CD4-positive, alpha-beta T cell (primary cell): ENCODE results near the gene FKBP4. TPM values are rescaled to one million over a fixed set of nuclear protein-coding genes. Genes with fewer than 3 reads are reported as not detected.

Experiments
- ATAC-seq: fragments of 200-7000 bp; cut with Tn5 transposase; one replicate; pipeline ENCODE4 v1.10.0; 2022; ENCODE audit warnings: mild to moderate bottlenecking; ENCODE audit not compliant: poor library complexity
- CTCF ChIA-PET: fragments of 350-600 bp; sonication (Branson Sonifier 250); formaldehyde crosslinking; loops from one replicate; lab custom pipeline; 2021; ENCODE audit warnings: antibody characterized with exemption, inconsistent platforms; lab: Charles Lee
- POLR2A ChIA-PET: fragments of 350-600 bp; sonication (Branson Sonifier 250); formaldehyde crosslinking; loops from one replicate; lab custom pipeline; 2021; ENCODE audit warnings: antibody characterized with exemption, inconsistent platforms; lab: Charles Lee
- DNase-seq, 14 experiments: peaks; one replicate each; pipeline ENCODE4 v3.0.0-alpha.2; 2013 to 2020; ENCODE audit warnings: mixed read lengths in 2 of 14
- H3K27ac ChIP-seq, 2 donors: one replicate each; pipeline versions ENCODE4 v1.5.1 to v1.7.0; 2013; ENCODE audit warnings: low read length in 2 of 2, low read depth in 1 of 2, mild to moderate bottlenecking in 1 of 2
- H3K27me3 ChIP-seq, 2 experiments: 1 replicate in 1 of 2; 2 replicates in 1 of 2; pipeline versions ENCODE4 v1.6.1 to v1.7.0; 2013; ENCODE audit warnings: low read length in 2 of 2, control low read depth in 1 of 2, mild to moderate bottlenecking in 1 of 2, moderate library complexity in 1 of 2; ENCODE audit not compliant: insufficient read depth in 2 of 2, control insufficient read depth in 1 of 2
- H3K36me3 ChIP-seq: one replicate; pipeline ENCODE4 v1.6.1; 2013; ENCODE audit warnings: low read length, control low read depth; ENCODE audit not compliant: insufficient read depth
- H3K4me1 ChIP-seq: one replicate; pipeline ENCODE4 v1.6.1; 2013; ENCODE audit warnings: low read length, control low read depth; ENCODE audit not compliant: insufficient read depth
- H3K4me3 ChIP-seq: one replicate; pipeline ENCODE4 v1.5.1; 2013; ENCODE audit warnings: mild to moderate bottlenecking, low read length, moderate library complexity
- H3K9me3 ChIP-seq, 2 experiments: 1 replicate in 1 of 2; 2 replicates in 1 of 2; pipeline versions ENCODE4 v1.6.1 to v1.7.0; 2013; ENCODE audit warnings: low read length in 2 of 2, mild to moderate bottlenecking in 2 of 2, control low read depth in 1 of 2, moderate library complexity in 1 of 2; ENCODE audit not compliant: control insufficient read depth in 1 of 2, insufficient read depth in 1 of 2
- H3K27ac Mint-ChIP-seq: one replicate; pipeline ENCODE4 v1.8.0; 2020; ENCODE audit warnings: mixed read lengths
- H3K27me3 Mint-ChIP-seq: one replicate; pipeline ENCODE4 v1.8.0; 2021; ENCODE audit warnings: mixed read lengths
- H3K36me3 Mint-ChIP-seq: one replicate; pipeline ENCODE4 v1.8.0; 2021; ENCODE audit warnings: low read depth, mixed read lengths
- H3K4me1 Mint-ChIP-seq: one replicate; pipeline ENCODE4 v1.8.0; 2021; ENCODE audit warnings: low read depth, mixed read lengths
- H3K4me3 Mint-ChIP-seq: one replicate; pipeline ENCODE4 v1.8.0; 2020; ENCODE audit warnings: mild to moderate bottlenecking, mixed read lengths
- H3K9me3 Mint-ChIP-seq: one replicate; pipeline ENCODE4 v1.8.0; 2020; ENCODE audit warnings: mixed read lengths
- CTCF ChIP-seq: fragments of 200-600 bp; IDR thresholded peaks from one replicate; pipeline ENCODE4 v1.8.0; 2022; ENCODE audit warnings: antibody characterized with exemption, mild to moderate bottlenecking
- intact Hi-C, 2 experiments: fragments of 100-400 bp; cut with DNase I in 1 of 2; cut with micrococcal nuclease in 1 of 2; formaldehyde crosslinking; loops; one replicate each; pipeline versions ENCODE4 v1.15.1 to v1.9.0; 2023 to 2025; cut with DNase I, micrococcal nuclease
- total RNA-seq, 174 experiments: library from RNA in 2 of 174; stranded (reverse) in 2 of 174; gene quantifications; one replicate each; pipeline ENCODE4 v1.2.3 and lab custom pipeline; 2021 to 2026

Gene FKBP4
- total RNA-seq, 2 experiments from 2014 or later = 35.7 to 40.3 TPM

- intact Hi-C loops = no loop called here
- Histone ChIP-seq H3K36me3 (no peaks in the 10 kb centered on the region), H3K4me1 (peaks cover 5% of the 10 kb centered on the region), H3K27me3 (peaks cover 13 to 15% of the 10 kb centered on the region in 2 experiments), H3K9me3 (peaks cover 0 to 22% of the 10 kb centered on the region in 2 experiments), H3K4me3 (no peak overlapping the region), H3K27ac (no peak overlapping the region)
- CTCF ChIA-PET = no interaction called here
- no peaks in the 10 kb centered on the region for H3K36me3 Mint-ChIP-seq
- H3K4me1 Mint-ChIP-seq = no peaks in the 10 kb centered on the region
- H3K27ac Mint-ChIP-seq = no peak overlapping the region
- ATAC-seq (no peak), DNase-seq (no peak)
- peaks cover 42% of the 10 kb centered on the region for H3K27me3 Mint-ChIP-seq
- no peaks in the 10 kb centered on the region for H3K9me3 Mint-ChIP-seq
- POLR2A ChIA-PET = no interaction called here
- TF ChIP-seq CTCF = no peak
- H3K4me3 Mint-ChIP-seq = no peak overlapping the region
Measured at GRCh38 chr12:2750185-2750584, 44.6 kb upstream of the FKBP4 start.

- CTCF ChIA-PET = no interaction called here
Measured at GRCh38 chr12:2751230-2751629, 43.5 kb upstream of the FKBP4 start.

GRCh38 chr12:2751686-2752085 lies 43.1 kb upstream of the FKBP4 start:
- H3K4me3 ChIP-seq = no peak overlapping the region
- ATAC-seq (no peak), DNase-seq (no peak)
- no peak for TF ChIP-seq CTCF
- no peaks in the 10 kb centered on the region for H3K4me1 Mint-ChIP-seq
- H3K4me3 Mint-ChIP-seq = no peak overlapping the region
- no peak overlapping the region for H3K27ac Mint-ChIP-seq
- H3K36me3 ChIP-seq = no peaks in the 10 kb centered on the region
- H3K9me3 Mint-ChIP-seq = no peaks in the 10 kb centered on the region
- H3K9me3 ChIP-seq = peaks cover 0 to 22% of the 10 kb centered on the region in 2 experiments
- no peaks in the 10 kb centered on the region for H3K36me3 Mint-ChIP-seq
- peaks cover 5% of the 10 kb centered on the region for H3K4me1 ChIP-seq
- POLR2A ChIA-PET = no interaction called here
- CTCF ChIA-PET = no interaction called here
- intact Hi-C loops = loop anchor here in 1 of 2 experiments (2.0 kb wide), 1 partner anchor 61 kb away; the partner anchor contains the start of gene ITFG2
- peaks cover 13 to 19% of the 10 kb centered on the region in 2 experiments for H3K27me3 ChIP-seq
- H3K27me3 Mint-ChIP-seq = peaks cover 53% of the 10 kb centered on the region
- no peak overlapping the region for H3K27ac ChIP-seq

More at GRCh38 chr12:2751230-2751629, 43.5 kb upstream of the FKBP4 start:
- Mint-ChIP-seq H3K9me3 (no peaks in the 10 kb centered on the region), H3K4me1 (no peaks in the 10 kb centered on the region), H3K27ac (no peak overlapping the region), H3K27me3 (peaks cover 48% of the 10 kb centered on the region), H3K36me3 (no peaks in the 10 kb centered on the region), H3K4me3 (no peak overlapping the region)
- Histone ChIP-seq H3K27ac (no peak overlapping the region), H3K36me3 (no peaks in the 10 kb centered on the region), H3K4me1 (peaks cover 5% of the 10 kb centered on the region), H3K27me3 (peaks cover 13 to 19% of the 10 kb centered on the region in 2 experiments), H3K4me3 (no peak overlapping the region), H3K9me3 (peaks cover 0 to 22% of the 10 kb centered on the region in 2 experiments)
- intact Hi-C loops = no loop called here
- no peak for TF ChIP-seq CTCF
- POLR2A ChIA-PET = no interaction called here
- ATAC-seq = no peak
- DNase-seq = no peak
